ENCODE results near the gene TRNT1.

DNA sequence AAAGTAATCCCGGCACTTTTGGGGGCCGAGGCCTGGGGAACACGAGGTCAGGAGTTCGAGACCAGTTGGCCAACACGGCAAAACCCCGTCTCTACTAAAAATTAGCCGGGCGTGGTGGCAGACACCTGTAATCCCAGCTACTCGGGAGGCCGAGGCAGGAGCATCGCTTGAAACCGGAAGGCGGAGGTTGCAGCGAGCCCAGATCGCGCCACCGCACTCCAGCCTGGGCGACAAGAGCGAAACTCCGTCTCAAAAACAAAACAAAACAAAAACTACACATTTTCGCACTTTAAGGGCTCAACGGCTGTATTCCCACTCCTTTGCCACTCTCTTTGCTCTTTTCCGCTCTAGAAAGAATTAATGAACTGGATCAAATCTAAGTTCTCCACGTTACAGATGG, 763 bp upstream of the TRNT1 start:
- TF ChIP-seq POLR2AphosphoS5 (IDR thresholded peaks at IDR 0.05; ENCODE audit: low read depth, low read length) (no peak), TAF1 (IDR thresholded peaks at IDR 0.05; ENCODE audit: borderline replicate concordance, insufficient read depth, low read length) (no peak), SIN3A (IDR thresholded peaks at IDR 0.05; ENCODE audit: borderline replicate concordance, insufficient read depth, low read length) (no peak)
